ENCODE data around the gene SCYGR4. TPM values are rescaled to one million over a fixed set of nuclear protein-coding genes. Genes with fewer than 3 reads are reported as not detected.

The SCYGR4 gene
- total and polyA plus RNA-seq, 9 of the 15 experiments (the other 6 are each of a cell fraction or from before 2014, with no cell fraction given): 0.09 TPM; not detected in 8

DNA sequence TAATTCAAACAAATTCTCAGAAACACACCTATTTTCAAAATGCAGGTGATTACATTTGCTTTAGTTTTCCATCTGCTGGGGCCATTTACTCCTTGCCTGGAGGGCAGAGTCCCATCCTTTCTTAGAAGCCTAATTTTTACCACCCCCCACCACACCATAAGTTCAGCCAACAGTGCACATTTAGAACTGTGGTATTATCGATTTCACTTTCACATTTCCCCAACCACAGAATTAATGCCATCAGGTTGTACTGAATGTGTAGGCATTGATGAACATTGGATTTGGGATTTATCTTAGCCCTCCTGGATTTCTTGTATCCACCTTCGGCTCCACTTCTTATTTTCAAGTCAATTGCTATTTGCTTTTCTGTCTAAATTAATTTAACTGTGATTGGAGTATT lies 7.2 kb upstream of the SCYGR4 start:
- Histone ChIP-seq H3K4me2 (ENCODE audit: insufficient read depth, low read length) (no peak overlapping the region), H3K27me3 (ENCODE audit: control insufficient read depth in 2 of 2, insufficient read depth in 2 of 2, low read length in 2 of 2) (peaks cover 0 to 17% of the 10 kb centered on the region in 2 experiments; a peak in 2 of 5 replicates), H3K36me3 (ENCODE audit: control insufficient read depth, insufficient read depth, low read length) (no peaks in the 10 kb centered on the region), H2AFZ (ENCODE audit: low read depth, low read length) (no peak overlapping the region), H3K27ac (ENCODE audit: extremely low read depth, low read depth, low read length) (no peak overlapping the region), H3K9ac (ENCODE audit: insufficient read depth in 1 of 2, low read depth in 2 of 2, low read length in 2 of 2) (no peak overlapping the region), H3K79me2 (ENCODE audit: control insufficient read depth, insufficient read depth, low read length) (no peaks in the 10 kb centered on the region), H3K9me1 (ENCODE audit: control insufficient read depth, insufficient read depth, low read length) (no peaks in the 10 kb centered on the region), H3K4me3 (no peak overlapping the region), H3K9me3 (replicated peaks; ENCODE audit: control insufficient read depth, insufficient read depth, low read depth, low read length) (no peaks in the 10 kb centered on the region), H3K4me1 (replicated peaks in 1 of 2; ENCODE audit: control insufficient read depth in 2 of 2, insufficient read depth in 2 of 2, low read length in 2 of 2) (no peaks in the 10 kb centered on the region), H4K20me1 (replicated peaks; ENCODE audit: control insufficient read depth, insufficient read depth, low read length) (no peaks in the 10 kb centered on the region)
- CTCF ChIA-PET (ENCODE audit: low intra/inter-chr PET ratio): no interaction called here
- intact Hi-C loops (cut with micrococcal nuclease): no loop called here
- WGBS (ENCODE audit: insufficient coverage, low coverage, missing lambda C conversion rate): 0% methylated on average over 2 of the region's 2 CpGs
- in situ Hi-C loops (cut with MboI): no loop called here
- no peak for TF ChIP-seq SRSF7 (optimal IDR thresholded peaks at IDR 0.05; ENCODE audit: low read depth, low read length)
- TF ChIP-seq, protein P1, sequence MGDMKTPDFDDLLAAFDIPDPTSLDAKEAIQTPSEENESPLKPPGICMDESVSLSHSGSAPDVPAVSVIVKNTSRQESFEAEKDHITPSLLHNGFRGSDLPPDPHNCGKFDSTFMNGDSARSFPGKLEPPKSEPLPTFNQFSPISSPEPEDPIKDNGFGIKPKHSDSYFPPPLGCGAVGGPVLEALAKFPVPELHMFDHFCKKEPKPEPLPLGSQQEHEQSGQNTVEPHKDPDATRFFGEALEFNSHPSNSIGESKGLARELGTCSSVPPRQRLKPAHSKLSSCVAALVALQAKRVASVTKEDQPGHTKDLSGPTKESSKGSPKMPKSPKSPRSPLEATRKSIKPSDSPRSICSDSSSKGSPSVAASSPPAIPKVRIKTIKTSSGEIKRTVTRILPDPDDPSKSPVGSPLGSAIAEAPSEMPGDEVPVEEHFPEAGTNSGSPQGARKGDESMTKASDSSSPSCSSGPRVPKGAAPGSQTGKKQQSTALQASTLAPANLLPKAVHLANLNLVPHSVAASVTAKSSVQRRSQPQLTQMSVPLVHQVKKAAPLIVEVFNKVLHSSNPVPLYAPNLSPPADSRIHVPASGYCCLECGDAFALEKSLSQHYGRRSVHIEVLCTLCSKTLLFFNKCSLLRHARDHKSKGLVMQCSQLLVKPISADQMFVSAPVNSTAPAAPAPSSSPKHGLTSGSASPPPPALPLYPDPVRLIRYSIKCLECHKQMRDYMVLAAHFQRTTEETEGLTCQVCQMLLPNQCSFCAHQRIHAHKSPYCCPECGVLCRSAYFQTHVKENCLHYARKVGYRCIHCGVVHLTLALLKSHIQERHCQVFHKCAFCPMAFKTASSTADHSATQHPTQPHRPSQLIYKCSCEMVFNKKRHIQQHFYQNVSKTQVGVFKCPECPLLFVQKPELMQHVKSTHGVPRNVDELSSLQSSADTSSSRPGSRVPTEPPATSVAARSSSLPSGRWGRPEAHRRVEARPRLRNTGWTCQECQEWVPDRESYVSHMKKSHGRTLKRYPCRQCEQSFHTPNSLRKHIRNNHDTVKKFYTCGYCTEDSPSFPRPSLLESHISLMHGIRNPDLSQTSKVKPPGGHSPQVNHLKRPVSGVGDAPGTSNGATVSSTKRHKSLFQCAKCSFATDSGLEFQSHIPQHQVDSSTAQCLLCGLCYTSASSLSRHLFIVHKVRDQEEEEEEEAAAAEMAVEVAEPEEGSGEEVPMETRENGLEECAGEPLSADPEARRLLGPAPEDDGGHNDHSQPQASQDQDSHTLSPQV (IDR thresholded peaks at IDR 0.05): no peak
- TF ChIP-seq BMI1 (IDR thresholded peaks at IDR 0.05; ENCODE audit: low read length): no peak
- no peak for TF ChIP-seq MCM5 (IDR thresholded peaks at IDR 0.05; ENCODE audit: low read depth)
- no peak for TF ChIP-seq ZNF124 (CRISPR knock-in tag; IDR thresholded peaks at IDR 0.05)
- TF ChIP-seq ZNF696 (CRISPR knock-in tag; conservative IDR thresholded peaks at IDR 0.05): no peak
- TF ChIP-seq, protein P2, sequence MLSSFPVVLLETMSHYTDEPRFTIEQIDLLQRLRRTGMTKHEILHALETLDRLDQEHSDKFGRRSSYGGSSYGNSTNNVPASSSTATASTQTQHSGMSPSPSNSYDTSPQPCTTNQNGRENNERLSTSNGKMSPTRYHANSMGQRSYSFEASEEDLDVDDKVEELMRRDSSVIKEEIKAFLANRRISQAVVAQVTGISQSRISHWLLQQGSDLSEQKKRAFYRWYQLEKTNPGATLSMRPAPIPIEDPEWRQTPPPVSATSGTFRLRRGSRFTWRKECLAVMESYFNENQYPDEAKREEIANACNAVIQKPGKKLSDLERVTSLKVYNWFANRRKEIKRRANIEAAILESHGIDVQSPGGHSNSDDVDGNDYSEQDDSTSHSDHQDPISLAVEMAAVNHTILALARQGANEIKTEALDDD (IDR thresholded peaks at IDR 0.05): no peak
- TF ChIP-seq CBX5 (IDR thresholded peaks at IDR 0.05; ENCODE audit: borderline replicate concordance, low read depth): no peak
- TF ChIP-seq BRCA1 (IDR thresholded peaks at IDR 0.05): no peak
- TF ChIP-seq BRCA1 (CRISPR knock-in tag; IDR thresholded peaks at IDR 0.05): no peak
- TF ChIP-seq, protein P3, sequence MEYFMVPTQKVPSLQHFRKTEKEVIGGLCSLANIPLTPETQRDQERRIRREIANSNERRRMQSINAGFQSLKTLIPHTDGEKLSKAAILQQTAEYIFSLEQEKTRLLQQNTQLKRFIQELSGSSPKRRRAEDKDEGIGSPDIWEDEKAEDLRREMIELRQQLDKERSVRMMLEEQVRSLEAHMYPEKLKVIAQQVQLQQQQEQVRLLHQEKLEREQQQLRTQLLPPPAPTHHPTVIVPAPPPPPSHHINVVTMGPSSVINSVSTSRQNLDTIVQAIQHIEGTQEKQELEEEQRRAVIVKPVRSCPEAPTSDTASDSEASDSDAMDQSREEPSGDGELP (CRISPR knock-in tag; IDR thresholded peaks at IDR 0.05; ENCODE audit: borderline replicate concordance): no peak
- TF ChIP-seq, protein P4, sequence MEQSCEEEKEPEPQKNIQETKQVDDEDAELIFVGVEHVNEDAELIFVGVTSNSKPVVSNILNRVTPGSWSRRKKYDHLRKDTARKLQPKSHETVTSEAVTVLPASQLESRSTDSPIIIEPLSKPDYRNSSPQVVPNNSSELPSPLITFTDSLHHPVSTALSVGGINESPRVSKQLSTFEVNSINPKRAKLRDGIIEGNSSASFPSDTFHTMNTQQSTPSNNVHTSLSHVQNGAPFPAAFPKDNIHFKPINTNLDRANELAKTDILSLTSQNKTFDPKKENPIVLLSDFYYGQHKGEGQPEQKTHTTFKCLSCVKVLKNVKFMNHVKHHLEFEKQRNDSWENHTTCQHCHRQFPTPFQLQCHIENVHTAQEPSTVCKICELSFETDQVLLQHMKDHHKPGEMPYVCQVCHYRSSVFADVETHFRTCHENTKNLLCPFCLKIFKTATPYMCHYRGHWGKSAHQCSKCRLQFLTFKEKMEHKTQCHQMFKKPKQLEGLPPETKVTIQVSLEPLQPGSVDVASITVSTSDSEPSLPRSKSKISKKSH (CRISPR knock-in tag; IDR thresholded peaks at IDR 0.05): no peak
- no peak for TF ChIP-seq ZEB2 (IDR thresholded peaks at IDR 0.05)
- BruUV-seq (replicated peaks): no TSS peak
- FAIRE-seq (no peak), DNase-seq (ENCODE audit: extremely low read depth in 1 of 4, low spot score in 3 of 4) (no peak), ATAC-seq (no peak)
- POLR2A ChIA-PET: interaction anchor here (0.6 kb wide), 1 partner anchor 209 kb away, joined by 3 read pairs; no protein-coding TSS in a partner anchor

Data from K562 (cell line).